Fibroblast of gingiva (primary cell): ENCODE data around the gene PLCB2.

Experiments
- DNase-seq: peaks from one replicate; pipeline ENCODE4 v3.0.0-alpha.2; 2011; ENCODE audit warnings: low read depth

PLCB2 gene

DNA sequence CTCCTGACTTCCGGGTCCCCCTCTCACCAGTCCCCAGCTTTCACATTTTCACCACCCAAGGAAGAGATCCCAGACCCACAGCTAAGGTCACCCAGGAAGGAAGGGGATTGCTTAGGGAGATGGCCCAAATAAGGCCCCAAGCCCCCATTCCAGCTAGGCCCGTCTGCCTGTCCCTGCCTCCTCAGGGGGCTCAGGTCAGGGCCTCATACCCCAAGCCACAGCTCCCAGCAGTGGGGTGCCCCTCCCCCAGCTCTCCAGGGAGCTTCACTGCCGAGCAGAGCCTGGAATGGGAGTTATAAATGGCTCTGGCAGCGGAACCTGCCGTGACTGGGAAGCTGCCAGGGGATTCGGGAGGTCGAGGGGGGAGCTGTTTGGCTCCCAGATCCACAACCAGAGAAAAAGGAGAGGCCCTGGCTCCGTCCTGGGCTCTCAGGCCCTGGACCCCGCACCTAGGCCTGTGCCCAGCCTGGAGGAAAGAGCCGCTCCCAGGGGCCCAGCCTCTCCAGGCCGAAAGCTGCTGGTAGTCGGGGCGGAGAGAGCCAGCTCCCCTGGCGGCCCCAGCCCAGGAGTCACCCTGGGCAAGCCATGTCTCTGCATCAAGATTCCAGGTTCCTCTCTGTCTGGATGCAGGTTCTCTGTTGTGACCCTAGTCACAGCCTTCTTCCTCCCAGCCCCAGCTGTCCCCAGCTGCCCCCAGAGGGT, 32.5 kb upstream of the PLCB2 start:
- DNase-seq = peak; percentile 90

DNA sequence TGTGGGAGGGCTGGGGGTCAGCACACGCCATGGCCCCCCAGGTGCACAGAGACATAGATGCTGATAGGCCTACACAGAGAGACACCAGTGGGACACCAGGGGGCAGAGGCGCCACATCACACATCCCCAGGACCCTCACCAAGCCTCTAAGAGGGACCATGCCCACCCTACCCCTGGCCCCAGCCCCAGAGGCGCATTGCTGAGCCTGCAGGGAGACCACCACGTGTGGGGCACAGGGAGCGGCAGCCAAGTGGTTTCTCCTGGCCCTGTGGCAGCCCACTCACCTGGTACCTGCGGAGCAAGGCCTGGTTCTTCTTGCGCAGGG, 31.8 kb upstream of the PLCB2 start:
- DNase-seq = no peak

DNA sequence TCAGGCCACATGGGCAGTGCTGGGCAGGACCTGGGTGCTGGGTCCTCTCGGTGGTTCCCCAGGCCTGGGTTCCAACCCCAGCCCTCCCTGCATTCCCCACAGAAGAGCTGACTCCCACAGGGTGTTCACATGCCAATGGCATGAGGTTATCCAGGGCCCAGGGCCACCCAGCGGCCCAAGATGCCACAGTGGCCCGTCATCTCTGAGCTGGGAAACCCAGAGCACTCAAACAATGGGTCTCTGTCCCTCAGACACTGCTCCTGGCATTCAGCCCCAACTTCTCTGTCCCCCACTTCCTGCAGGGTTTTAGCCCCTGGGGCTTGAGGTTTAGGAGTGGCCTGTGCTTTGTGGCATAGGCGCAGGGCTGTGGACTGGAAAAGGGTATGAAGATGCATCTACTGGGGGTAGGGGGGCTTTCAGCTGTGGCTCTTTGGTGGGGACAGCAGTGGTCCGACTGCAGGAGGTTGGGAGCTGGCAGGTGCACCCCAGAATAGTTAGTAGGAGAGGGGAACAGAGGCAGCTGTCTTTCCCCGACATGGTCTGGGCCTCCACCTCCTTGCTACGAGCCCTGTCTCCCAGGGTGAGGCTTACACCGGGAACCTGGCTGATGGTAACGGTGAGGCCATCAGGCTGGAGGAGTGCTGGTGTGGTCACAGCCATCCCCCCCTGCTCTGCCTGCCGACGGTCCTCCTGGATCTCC, 31.3 kb upstream of the PLCB2 start:
- DNase-seq = peak; percentile 77

DNA sequence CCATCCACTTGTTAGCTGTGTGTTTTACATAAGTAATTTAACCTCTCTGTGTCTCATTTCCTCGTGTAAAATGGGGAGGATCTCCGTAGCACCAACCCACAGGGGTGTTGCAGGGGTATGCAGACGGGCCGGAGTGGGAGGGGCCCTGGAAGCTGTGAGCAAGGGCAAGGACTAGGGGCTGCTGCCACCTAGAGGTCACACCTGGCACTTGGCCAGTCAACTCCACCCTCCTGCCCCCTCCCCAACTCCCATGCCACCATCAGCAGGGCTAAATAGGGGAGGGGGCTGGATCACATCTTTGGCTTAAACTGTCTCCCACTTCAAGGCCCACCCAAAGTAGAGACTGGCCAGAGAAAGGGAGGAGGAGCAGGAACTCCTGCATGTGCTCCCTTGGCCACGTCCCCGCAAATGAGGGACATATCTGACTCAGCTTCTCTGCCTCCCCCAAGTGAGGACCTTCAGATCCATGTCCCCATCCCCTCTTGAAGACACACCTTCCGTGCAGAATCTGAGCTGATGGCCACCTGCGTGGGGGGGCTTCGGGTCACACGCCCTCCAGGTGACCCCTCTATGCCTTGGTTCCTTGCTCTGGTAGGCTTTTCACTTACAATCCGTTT, 30.4 kb upstream of the PLCB2 start:
- DNase-seq = peak; percentile 43

DNA sequence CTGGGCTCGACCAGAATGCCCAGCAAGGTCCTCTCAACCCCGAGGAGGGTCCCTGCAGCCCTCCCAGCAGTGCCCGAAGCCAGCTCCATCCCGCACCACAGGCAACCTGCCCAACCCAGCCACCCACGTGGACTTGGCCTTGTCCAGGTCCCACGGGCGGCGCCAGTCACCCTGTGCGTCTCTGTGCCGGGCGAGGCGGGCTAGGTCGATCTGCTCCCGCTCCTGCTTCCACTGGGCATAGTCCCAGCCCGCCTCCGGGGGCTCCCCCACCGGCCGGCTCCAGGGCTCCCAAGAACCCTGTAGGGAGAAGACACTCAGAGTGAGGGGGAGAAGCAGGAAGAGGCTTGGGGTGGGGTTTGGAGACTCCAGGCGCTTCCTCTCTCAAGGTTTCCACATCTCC, 29.9 kb upstream of the PLCB2 start:
- DNase-seq = no peak

DNA sequence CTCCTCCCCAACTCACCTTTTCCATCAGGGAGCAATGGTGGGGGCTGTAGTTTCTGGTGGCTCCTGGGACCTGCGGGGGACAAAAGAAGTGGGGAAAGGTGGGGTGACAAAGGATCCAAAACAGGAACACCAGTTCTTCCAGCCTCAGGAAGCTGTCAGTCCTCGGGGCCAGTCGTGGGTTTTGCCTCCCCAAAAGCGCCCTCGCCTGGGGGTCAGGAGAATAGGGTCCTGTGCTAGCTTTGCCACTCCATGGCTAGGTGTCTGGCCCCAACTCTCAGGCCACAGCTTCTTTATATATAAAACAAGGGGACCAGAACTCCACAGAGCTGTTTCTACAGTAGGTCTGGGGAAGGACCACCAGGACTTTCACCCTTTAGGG, 29.0 kb upstream of the PLCB2 start:
- DNase-seq = no peak

DNA sequence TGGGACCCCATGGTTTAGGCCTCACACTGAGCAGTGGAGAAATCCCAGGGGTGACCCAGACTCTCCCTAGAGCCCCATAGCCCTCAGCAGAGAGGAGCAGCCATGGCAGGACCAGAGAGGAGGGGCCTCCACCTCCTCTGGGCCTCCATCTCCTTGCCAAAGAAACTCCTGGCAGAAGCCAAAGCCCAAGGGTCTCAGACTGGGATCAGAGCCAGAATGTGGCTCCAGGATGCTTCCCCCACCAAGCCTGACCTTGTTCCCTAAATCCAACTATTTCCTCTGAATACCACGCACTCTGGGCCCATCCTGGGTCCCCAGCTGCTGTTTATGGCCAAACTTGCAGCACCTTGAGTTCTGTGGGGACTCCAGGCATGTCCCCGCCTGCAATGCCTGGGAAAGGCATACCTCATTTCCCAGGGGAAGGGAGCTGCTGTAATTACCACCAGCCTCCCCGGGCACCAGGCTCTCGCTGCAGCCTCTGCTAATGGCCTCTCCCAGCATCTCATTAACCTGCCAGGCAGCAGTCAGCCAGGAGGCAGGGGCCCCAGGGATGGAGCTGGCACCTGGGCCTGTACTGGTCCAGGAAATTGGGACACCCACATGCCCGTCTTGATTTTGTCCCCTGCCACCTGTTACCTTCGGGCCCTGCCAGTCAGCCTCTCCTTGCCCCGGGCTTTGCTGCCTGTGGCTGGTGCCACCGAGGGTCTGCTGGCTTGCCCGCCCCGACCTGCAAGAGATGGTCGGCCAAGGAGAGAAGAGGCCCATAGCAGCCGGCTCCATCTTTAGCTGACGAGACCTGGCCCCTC, 28.4 kb upstream of the PLCB2 start:
- no peak for DNase-seq

DNA sequence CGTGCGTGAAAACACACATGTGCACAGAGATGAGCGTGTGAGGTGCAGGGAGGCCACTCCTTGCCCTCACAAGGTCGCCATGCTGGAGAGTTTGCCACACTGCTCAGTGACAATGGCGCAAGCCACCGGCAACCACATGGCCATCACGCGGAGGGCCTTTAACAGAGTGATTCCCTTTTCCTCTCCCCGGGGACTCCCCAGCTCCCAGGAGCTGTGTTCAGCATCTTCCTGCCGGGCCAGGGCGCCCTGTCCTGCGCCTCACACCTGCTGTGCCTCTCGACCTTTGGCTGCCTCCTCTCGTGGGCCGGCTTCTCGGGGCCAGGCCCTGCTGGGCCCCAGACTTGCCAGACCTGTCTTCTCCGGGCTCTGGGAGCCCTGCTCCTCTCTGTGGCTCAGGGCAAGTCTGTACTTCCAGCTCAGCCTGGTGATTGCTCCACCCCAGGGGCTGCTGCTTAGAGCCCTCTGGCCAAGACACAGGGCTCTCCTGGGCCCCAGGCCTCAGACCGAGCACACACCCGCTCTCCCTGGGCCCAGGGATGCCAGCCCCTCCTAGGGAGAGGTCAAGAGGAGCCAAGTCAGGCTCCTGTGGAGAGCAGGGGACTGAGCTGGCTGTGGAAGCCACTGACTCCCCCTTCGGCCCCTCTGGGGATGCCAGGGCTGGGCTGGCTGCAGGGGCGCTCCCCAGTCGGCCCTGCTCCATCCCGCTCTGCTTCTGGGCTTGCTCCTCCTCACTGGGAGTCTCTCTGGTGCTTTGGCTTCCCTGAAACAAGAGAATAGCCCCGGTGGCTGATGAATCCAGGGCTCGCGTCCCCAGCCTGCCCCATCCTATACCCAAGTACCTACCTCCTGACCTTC, 27.4 kb upstream of the PLCB2 start:
- DNase-seq = no peak

DNA sequence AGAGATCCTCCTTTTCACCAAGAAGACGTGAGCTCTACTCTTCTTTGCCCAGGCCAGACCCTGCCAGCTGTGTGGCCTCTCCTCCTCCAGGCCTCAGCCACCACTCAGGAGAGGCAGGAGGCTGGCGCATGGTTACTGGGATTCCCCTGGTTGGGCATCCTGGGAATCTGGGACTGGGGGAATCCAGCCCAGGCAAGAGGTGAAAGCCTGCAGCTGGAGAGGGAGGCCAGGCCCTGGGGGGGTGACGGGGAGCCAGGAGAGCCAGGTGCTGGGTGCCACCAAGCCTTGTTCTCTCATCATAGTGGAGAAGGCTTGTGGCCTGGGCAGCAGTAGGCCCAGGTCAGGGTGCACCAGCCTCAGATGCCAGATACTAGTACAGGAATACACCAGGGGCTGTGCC, 26.8 kb upstream of the PLCB2 start:
- no peak for DNase-seq

DNA sequence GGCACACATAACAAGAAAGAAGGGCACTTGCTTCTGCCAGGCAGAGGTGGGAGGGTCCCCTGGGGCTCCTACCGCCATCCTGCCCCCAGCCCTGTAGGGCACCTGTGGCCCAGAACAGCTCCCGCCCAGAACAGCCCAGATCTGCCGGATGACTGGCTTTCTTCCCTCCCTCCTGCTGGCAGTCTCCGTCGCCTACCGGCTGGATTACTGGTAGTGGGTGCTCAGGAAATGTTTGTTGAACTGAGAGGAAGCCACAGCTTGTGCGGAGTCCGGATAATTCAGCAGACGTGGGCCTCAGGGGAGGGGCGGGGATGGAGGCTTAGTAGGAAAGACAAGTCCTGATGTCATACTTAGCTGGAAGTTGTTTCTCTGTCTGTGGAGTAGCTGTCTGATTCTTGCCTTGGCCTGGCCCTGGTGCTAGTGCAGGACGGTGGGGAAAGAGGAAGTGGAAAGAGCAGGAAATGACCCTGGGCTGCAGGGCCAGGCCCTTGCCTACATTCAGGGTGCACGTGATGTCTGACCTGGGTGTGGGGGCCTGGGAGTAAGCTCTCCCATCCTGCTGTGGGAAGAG, 26.3 kb upstream of the PLCB2 start:
- no peak for DNase-seq

DNA sequence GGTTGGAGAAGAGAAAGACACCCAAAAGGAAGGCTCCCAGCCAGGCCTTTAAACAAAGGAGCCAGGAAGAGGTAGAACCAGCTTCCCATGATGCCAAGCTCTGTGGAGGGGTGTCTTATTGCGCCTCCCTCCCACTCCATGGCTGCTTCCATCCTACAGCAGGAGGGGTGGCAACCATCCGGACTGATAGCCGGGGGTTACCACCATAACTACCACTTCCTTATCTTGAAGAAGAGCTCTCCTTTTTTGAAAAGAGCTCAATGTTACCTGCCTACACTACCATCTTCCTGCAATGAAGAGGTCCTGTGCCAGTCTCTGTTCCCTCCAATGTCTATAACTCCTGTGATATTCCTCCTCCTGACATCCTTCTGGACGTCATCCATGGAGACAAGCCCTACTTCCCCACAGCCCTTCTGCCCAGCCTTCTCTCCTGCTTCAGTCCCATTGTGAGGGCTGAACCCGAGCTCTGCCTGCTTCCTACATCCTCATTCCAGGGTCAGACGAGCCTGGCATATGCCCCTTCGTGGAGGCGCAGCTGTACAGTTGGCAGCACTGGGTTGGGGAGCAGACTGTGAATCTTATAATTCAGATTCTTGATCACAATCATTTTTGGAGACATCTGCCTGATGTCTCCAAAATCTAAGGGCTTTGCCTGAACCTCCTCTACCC, 24.5 kb upstream of the PLCB2 start:
- no peak for DNase-seq

DNA sequence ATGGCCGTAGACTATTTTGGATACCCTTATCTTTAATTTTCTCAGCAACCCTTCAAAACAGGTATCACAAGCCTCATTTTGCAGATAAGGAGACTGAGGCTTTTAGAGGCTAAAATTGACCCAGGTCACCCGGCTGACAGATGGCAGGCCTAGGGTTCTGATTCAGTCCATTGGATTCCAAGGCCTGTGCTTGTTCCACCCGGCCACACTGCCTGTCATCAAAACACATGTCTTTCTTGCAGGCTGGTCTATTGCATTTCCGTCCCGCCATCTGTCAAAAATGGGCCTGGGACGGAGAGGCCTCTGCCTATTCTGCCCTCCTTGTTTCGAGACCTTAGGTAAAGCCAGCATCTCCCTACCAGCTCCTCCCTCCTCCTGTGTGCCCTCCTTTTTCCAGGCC, 23.9 kb upstream of the PLCB2 start:
- DNase-seq = no peak

DNA sequence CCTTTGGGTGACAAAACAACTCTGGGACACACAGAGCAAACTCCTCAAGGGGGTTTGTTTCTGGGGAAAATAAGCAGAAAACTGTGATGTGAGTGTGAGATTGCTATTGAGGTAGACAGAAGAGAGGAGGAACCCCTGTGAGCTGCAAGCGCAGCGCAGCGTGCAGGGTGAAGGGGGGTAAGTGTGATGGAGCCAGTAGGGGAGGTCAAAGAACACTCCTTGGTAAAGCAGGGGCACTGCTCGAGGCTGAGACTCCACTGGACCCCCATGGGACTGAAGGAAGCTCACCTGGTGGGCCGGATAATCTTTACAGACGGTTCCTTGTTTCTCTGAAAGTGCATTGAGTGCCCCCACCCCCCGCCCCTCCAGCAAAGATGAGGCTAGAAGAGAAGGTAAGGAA, 23.3 kb upstream of the PLCB2 start:
- no peak for DNase-seq

DNA sequence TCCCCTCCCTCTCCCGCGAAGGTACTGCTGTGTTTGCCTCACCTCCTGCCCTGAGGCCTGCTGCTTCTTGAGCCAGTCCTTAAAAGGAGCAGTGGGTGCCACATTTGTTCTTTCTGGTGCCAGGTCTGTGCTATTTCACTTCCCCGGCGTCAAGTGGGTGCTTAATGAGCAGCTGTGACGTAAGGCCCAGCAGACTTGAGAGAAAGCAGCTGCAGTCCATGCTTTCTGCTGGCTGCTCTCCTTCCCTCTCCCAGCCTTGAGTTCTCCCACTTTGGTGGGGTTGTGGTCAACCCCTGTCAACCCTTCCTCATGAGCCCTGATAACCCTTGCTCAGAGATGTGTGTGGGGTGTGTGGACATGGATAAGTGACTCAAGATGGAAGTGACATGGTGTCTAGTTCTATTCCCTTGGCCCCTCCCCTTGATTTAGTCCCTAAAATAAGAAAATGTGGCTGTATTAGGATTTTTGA, 22.7 kb upstream of the PLCB2 start:
- DNase-seq = peak; percentile 46

DNA sequence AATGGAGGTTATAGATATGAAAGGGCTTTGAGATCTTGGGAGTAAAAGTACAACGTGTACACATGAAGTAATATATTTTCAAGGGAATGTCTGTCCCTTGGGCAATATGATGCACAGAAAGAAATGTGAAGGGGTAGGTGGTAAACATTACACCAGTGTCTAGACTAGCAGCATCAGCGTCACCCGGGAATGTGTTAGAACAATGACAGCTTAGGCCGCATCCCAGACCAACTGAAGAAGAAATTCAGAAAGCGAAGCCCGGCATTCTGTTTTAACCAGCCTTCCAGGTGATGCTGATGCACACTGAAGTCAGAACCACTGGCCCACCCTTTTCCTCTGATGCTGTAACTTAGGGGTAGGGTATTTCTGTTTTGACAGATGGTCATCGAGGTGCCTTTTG, 22.1 kb upstream of the PLCB2 start:
- no peak for DNase-seq

DNA sequence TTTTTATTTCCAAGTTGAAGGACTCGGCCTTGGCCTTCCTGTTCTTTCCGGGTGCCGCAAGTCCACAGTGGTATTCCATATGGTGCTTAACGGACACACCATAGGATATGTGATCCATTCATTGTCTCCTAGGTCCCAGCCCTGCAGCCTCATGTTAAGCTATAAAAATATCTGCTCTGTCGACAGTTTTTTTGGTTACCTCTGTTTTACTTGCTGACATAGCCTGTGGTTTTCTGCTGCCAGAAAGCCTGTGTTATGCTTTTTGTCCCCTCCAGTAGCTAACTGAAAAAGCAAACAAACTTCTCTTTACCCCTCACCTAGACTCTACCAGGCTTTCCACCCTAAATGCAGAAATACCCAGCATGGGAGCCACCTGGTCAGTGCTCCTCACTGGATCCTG, 21.0 kb upstream of the PLCB2 start:
- DNase-seq = no peak

DNA sequence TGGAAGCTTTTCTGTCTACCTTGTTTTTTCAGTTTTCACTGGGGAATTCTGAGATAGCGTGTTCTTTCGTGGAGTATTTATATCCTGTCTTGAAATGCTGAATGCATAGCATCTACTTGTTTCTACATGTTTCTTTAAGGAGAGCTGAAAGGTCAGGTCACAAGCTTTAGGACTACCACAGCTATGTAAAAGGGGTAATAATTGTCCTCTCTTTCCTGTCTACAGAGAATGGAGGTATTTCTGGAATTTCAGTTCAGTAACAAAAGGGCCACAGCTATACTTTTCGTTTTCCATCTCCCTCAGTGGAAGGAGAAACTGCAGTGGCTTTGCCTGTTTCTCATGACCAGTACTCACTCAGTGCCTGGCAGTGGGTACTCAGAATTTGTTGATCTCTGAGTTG, 20.4 kb upstream of the PLCB2 start:
- peak; percentile 21 for DNase-seq

DNA sequence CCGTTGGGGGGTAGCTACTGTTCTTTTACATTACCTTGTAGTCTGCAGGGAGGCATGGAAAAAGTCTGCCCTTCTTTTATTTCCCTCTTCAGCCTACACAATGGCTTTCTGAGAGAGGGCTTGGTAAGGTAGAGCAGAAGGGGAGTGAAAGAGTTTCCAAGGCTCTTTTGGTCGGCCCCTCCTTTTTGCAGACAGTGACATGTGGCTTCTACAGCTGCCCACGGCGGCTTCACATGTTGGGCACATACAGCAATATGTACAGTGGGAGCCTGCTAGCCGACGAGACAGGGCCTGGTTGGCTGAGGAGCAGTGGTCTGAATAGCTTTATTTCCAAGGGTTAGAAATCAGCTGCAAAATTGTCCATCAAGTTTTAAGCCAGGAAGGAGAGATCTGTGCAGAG, 19.7 kb upstream of the PLCB2 start:
- no peak for DNase-seq

DNA sequence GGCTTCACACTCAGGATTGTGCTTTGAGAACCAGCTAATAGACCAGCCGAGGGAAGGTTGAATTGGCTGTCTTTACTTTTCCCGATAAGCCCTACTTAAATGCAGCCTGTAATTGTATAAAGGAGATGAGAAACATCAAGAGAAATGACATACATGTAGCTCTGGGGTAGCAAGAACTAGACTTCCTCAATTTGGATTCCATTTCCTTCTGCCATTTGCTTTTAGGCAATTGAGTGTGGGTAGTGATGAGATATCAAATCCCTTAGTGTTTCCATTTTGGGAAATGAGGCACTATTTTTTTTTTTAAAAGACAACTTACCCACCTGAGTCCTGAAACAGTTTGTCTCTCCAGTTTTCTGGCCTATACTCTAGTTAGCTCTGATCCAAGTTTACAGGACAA, 18.0 kb upstream of the PLCB2 start:
- DNase-seq = no peak

DNA sequence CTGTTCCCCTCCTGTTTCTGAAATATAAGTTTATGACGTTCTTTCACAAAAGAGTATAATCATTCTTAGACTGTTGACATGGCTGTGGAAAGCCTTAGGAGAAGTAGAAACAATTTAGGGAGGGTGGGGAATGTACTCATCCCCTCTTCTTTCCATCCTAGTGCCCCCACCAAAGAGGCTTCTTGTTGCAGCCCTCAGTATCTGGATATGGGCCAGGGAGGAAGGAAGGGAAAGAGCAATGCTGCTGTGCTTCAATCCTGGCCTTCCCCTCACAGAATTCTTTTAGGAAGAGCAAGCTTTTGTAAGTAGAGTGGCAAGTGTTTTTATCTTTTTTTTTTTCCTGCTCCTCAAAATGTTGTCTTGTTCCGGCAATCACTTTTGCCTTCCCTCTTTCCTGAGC, 17.5 kb upstream of the PLCB2 start:
- no peak for DNase-seq
